Neural cell (in vitro differentiated cells): ENCODE data around the gene TYROBP.

ENCODE experiments used
- EZH2 ChIP-seq: fragments of 200-600, 300-800 bp; shearing (Covaris generic), sonication (generic); IDR thresholded peaks from 2 replicates; pipeline ENCODE4 v1.6.1; 2014; ENCODE audit warnings: antibody characterized with exemption, low read length, borderline replicate concordance, mild to moderate bottlenecking; ENCODE audit not compliant: insufficient read depth, poor library complexity, severe bottlenecking
- RAD21 ChIP-seq: fragments of 450-650 bp; conservative IDR thresholded peaks from 2 replicates; pipeline ENCODE4 v1.6.1; 2014; ENCODE audit warnings: antibody characterized with exemption, mild to moderate bottlenecking, moderate library complexity
- SMC3 ChIP-seq: fragments of 450-650 bp; conservative IDR thresholded peaks from 2 replicates; pipeline ENCODE4 v1.6.1; 2014; ENCODE audit warnings: antibody characterized with exemption, mild to moderate bottlenecking, moderate library complexity; ENCODE audit not compliant: poor library complexity
- TAF1 ChIP-seq: IDR thresholded peaks from 2 replicates; pipeline ENCODE4 v1.6.1; 2012; ENCODE audit warnings: low read depth
- TF ChIP-seq, protein P1 (sequence below): fragments of 450-650 bp; IDR thresholded peaks from 2 replicates; pipeline ENCODE4 v1.5.1; 2014; ENCODE audit warnings: antibody characterized with exemption, mild to moderate bottlenecking, moderate library complexity; ENCODE audit not compliant: poor library complexity, severe bottlenecking
- TF ChIP-seq, protein P2 (sequence below): IDR thresholded peaks from 2 replicates; pipeline ENCODE4 v1.6.1; 2012; ENCODE audit warnings: borderline replicate concordance

DNA sequence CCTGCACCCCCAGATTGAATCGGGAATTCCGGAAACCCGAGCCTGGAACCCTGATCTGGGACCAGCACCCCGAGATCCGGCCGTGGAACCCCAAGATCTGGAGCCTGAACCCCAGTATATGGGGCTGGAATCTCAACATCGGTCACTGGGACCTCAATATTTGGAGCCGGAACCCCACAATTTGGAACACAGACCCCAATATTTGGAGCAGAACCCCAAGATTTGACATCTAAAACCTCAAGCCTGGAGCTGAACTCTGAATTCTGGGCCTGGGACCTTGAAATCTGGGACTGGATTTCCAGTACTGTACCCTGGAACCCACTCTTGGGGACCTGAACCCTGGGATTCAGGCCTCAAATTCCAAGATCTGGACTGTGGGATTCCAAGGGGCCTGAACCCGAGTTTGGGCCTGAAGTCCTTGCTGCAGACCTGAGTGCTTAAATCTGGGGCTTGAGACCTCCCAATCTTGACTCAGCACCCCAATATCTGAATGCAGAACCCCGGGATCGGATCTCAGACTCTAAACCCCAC is 28.7 kb upstream of the TYROBP start:
- TF ChIP-seq, protein P1, sequence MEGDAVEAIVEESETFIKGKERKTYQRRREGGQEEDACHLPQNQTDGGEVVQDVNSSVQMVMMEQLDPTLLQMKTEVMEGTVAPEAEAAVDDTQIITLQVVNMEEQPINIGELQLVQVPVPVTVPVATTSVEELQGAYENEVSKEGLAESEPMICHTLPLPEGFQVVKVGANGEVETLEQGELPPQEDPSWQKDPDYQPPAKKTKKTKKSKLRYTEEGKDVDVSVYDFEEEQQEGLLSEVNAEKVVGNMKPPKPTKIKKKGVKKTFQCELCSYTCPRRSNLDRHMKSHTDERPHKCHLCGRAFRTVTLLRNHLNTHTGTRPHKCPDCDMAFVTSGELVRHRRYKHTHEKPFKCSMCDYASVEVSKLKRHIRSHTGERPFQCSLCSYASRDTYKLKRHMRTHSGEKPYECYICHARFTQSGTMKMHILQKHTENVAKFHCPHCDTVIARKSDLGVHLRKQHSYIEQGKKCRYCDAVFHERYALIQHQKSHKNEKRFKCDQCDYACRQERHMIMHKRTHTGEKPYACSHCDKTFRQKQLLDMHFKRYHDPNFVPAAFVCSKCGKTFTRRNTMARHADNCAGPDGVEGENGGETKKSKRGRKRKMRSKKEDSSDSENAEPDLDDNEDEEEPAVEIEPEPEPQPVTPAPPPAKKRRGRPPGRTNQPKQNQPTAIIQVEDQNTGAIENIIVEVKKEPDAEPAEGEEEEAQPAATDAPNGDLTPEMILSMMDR: no peak
- no peak for TF ChIP-seq RAD21
- no peak for TF ChIP-seq EZH2
- no peak for TF ChIP-seq TAF1
- TF ChIP-seq, protein P2, sequence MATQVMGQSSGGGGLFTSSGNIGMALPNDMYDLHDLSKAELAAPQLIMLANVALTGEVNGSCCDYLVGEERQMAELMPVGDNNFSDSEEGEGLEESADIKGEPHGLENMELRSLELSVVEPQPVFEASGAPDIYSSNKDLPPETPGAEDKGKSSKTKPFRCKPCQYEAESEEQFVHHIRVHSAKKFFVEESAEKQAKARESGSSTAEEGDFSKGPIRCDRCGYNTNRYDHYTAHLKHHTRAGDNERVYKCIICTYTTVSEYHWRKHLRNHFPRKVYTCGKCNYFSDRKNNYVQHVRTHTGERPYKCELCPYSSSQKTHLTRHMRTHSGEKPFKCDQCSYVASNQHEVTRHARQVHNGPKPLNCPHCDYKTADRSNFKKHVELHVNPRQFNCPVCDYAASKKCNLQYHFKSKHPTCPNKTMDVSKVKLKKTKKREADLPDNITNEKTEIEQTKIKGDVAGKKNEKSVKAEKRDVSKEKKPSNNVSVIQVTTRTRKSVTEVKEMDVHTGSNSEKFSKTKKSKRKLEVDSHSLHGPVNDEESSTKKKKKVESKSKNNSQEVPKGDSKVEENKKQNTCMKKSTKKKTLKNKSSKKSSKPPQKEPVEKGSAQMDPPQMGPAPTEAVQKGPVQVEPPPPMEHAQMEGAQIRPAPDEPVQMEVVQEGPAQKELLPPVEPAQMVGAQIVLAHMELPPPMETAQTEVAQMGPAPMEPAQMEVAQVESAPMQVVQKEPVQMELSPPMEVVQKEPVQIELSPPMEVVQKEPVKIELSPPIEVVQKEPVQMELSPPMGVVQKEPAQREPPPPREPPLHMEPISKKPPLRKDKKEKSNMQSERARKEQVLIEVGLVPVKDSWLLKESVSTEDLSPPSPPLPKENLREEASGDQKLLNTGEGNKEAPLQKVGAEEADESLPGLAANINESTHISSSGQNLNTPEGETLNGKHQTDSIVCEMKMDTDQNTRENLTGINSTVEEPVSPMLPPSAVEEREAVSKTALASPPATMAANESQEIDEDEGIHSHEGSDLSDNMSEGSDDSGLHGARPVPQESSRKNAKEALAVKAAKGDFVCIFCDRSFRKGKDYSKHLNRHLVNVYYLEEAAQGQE: peak; percentile 13
- TF ChIP-seq SMC3: no peak
